NT2/D1 (cell line): ENCODE data around the gene BCKDHB.

ENCODE experiments used
- SUZ12 ChIP-seq: IDR thresholded peaks from 2 replicates; pipeline ENCODE4 v1.6.1; 2011; ENCODE audit not compliant: insufficient read length, insufficient read depth; ENCODE audit errors: extremely low read depth
- YY1 ChIP-seq: IDR thresholded peaks from 2 replicates; pipeline ENCODE4 v1.6.1; 2011; ENCODE audit not compliant: insufficient read length, insufficient read depth
- ZNF274 ChIP-seq: IDR thresholded peaks from 2 replicates; pipeline ENCODE4 v1.6.1; 2011; ENCODE audit warnings: mild to moderate bottlenecking, low read depth, low read length

DNA sequence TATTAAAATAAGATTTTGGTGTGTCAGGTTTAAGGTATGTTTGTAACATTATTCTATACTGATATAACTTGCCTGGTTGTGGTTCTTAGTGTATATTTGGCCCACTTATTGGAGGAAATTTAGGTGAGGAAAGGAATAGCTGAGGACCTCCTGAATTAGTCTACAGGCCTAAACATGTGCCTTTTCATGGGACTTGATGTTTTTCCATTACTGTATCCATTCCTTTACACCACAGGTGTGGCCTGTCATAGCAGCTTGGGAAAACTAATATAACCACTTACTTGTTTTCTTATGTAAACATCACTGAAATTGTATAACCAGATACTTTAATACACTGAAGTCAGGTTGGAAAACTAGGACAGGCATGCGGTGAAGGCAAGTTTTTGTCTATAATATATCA, 27.6 kb downstream of the BCKDHB start:
- no peak for TF ChIP-seq SUZ12
- TF ChIP-seq YY1 = no peak
- no peak for TF ChIP-seq ZNF274
